Non-pigmented ciliary epithelial cell (primary cell): ENCODE data around the gene KIAA1217.
"Not testable (repeated sequence)": the region's sequence is repeated elsewhere in the genome, so short reads cannot be mapped to it uniquely, and the experiment has no call there.

Source experiments
- DNase-seq: peaks from one replicate; pipeline ENCODE4 v3.0.0-alpha.2; 2010; ENCODE audit warnings: low read depth

Gene KIAA1217

DNA sequence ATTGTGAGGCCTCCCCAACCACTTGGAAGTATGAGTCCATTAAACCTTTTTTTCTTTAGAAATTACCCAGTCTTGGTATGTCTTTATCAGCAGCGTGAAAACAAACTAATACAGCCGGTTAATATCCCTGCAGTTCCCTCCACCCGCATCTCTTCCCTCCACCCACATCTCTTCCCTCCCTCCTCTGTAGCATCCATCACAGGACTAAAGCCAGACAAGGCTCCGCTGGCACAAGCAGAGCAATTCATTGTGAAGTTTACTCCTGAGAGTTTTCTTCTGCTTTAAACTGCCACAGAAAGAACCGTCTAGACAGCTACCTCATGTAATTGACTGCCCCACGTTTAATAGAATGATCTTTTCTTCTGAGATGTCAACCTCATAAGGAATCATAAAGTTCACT lies 131.5 kb downstream of the KIAA1217 start:
- no peak for DNase-seq

GRCh38 chr10:24340883-24341282 lies 131.9 kb downstream of the KIAA1217 start:
- no peak for DNase-seq

DNA sequence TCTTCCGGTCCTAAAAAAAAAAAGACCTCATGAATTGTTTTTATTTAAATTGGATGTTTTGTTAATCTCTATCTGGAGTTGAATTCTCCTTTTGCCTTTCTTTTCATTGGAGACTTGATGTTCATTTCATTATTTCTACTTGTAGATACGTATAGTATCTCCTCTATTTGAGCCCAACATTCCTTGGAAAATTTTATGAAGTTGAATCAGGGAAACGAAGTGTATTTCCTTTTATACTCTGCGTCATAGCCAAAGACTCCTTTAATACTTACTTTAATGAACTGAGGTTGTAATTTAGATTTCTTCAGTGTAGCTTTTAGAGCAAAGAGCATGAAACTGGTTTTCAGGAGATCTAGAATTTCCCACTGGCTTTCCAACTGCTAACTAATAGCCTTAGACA lies 132.4 kb downstream of the KIAA1217 start:
- DNase-seq: no peak

DNA sequence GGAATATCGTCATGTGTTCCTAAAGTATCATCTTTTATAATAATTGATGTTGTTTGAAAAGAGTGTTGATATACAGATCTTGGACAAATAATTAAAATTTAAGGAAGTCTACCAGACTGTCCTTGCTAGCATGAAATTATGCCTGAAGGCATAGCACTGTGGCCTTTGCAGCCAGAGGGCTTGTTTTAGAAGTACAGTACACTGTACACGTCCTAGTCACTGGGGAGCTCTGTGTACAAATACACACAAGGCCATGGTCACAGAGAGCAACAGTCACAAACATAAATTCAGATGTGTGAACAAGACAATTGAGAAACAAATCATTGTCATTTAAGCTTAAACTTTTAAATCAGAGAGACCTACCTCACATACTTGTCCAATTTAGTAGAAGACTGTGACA lies 133.0 kb downstream of the KIAA1217 start:
- DNase-seq: no peak

- no peak for DNase-seq
Measured at GRCh38 chr10:24343686-24344085, 134.7 kb downstream of the KIAA1217 start.

DNA sequence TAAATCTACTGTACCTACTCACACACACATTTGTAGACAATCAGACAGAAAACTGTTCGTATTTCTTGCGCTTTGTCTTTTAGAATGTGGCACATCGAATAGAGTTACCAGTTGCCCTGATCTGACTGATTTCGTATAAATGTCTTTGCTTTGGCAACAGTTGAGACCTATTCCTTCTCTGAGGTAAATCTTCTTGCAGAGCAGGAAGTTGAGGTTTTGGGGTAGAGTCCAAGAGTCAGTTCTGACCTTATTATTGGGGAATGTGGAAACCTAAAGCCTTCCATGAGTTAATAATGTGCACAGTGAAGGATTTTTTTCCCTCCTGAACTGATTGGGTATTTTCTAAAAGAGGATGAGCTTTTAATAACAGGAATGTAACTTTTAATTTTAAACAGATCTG lies 135.3 kb downstream of the KIAA1217 start:
- peak; percentile 98 for DNase-seq

DNA sequence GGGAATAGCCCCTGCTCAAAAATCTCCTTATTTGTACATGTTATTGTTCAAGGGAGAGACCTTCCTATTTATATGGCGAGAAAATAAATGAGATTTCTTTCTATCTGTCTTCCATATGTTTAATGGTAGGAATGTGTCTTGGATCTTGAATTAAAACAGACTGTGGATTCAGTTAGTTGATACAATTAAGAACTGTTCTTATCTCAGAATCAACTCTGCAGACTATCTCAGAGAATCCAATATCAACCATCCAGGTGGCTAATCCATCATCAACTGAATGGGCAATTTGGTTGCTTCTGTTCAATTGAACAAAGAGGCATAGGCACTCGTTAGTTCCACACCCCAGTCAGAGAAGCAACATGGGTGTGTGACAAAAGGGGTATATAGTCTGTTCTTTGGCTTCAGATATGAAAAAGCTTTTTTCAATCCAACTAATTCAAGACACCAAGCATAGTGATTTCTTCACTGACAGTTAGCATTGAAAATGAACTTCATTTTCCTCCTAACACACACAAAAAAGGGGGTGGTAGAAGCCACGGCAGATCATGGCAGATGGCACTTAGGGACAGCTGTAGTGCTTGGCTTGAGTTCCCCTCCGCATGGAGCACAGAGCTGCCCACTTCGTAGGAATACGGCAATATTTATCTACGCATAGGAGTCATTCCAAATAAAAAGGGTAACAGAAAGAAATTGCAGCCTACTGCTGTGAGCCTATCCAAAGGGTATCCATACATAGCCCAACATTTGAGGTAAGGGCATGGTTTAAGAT lies 135.9 kb downstream of the KIAA1217 start:
- no peak for DNase-seq

GRCh38 chr10:24346877-24347519 lies 138.1 kb downstream of the KIAA1217 start:
- no peak for DNase-seq

- no peak for DNase-seq
Measured at GRCh38 chr10:24349379-24350001, 140.6 kb downstream of the KIAA1217 start.

DNA sequence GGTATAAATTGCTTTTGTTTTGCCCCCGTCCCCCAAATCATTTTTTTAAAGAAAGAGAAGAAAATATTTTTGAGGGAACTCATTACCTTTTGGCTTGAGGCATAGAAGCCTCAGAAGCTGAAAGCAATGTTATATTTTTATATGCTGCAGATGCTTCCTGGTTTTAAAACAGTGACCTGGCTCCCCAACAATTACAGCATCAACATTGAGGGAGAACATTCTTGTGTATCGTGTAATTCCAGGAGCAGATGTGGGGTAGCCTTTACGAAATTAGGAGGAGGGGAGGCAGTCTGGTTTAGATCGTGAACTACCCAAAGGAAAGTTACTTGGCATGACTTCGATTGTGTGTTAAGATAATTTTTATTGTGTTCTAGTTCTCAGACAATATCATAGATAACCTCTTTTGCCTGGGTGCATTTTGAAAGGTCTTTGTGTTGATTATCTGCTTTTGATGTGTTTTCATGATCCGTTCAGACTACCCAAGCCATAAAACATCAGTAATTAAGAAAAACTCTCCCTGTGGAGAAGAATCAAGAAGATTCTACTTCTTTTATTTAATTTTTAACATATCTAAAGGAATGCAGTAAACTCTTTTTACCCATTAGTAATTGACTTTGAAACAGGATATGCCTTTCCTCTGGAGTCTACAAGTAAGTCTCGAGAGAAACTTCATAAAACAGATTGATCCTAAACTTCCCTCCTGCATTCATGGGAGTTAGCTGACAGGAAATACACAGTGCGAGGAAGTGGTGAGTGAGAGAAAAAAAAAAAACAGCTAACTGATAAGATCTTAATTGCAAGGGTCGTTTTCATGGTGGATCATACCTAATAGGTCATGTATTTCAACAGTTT lies 141.4 kb downstream of the KIAA1217 start:
- DNase-seq: peak; percentile 79

GRCh38 chr10:24350922-24351225 lies 141.9 kb downstream of the KIAA1217 start:
- DNase-seq: not testable (repeated sequence)

DNA sequence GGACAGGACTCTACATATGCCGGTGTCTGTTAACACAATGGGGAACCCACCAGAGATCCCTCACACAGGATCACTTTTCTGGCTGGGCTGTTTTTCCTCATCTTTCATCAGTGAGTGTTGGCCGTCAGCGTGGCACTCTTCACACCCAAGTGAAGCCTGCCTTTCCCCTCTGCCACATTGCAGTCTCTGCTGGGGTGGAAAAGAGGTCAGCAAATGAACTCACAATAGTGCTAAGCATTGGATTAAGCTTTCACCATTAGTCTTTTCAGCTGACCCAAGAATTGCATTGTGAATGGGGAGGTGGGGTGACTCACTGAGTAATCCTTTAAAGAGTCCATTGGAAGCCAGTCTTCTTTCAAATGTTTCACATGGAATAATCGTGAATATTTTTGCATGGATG lies 143.0 kb downstream of the KIAA1217 start:
- DNase-seq: no peak

GRCh38 chr10:24352399-24352798 lies 143.5 kb downstream of the KIAA1217 start:
- no peak for DNase-seq

GRCh38 chr10:24353319-24353718 lies 144.4 kb downstream of the KIAA1217 start:
- no peak for DNase-seq

DNA sequence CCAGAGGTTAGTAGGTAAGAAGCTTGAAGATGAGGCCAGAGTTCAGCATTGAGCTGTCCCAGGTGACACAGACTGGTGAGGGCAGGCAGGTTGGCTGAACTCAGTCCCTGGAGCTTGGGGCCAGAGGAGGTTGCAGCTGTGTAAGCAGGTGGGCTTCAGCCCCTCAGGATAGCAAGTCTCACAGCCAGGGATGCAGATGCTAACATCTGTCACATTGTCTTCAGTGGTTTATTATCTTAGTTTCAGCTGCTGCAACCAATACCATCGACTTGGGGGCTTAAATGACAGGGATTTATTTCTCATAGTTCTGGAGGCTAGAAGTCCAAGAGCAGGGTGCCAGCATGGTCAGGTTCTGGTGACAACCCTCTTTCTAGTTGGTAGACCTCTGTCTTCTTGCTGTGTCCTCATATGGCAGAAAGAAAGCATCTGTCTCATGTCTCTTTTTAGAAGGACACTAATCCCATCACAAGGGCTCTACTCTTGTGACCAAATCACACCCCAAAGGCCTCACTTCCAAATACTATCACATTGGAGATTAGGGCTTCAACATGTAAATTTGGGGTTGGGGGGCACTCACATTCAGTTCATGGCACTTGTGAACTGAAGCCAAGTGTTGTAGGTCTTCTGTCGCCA lies 146.2 kb downstream of the KIAA1217 start:
- no peak for DNase-seq

- DNase-seq: no peak
Measured at GRCh38 chr10:24357344-24358004, 148.5 kb downstream of the KIAA1217 start.

- no peak for DNase-seq
Measured at GRCh38 chr10:24358022-24358421, 149.1 kb downstream of the KIAA1217 start.

- DNase-seq: no peak
Measured at GRCh38 chr10:24360282-24361127, 151.6 kb downstream of the KIAA1217 start.

GRCh38 chr10:24363070-24363469 lies 154.1 kb downstream of the KIAA1217 start:
- no peak for DNase-seq

DNA sequence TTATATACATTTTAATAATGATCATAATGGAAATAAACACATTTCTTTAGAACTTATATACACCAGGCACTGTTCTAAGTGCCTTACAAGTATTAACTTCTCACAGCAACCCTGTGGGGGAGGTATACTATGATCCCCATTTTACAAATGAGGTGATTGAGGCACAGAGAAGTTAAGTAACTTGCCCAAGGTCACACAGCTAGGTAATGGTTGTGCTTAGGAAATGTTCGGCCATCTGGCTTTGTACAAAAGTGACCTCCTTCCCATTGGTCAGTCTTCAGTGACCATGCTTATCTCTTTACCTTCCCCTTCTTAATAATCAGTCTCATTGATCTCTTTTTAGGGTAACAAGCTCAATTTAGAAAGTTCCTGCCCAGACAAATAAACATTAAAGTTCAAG lies 158.8 kb downstream of the KIAA1217 start:
- DNase-seq: no peak

DNA sequence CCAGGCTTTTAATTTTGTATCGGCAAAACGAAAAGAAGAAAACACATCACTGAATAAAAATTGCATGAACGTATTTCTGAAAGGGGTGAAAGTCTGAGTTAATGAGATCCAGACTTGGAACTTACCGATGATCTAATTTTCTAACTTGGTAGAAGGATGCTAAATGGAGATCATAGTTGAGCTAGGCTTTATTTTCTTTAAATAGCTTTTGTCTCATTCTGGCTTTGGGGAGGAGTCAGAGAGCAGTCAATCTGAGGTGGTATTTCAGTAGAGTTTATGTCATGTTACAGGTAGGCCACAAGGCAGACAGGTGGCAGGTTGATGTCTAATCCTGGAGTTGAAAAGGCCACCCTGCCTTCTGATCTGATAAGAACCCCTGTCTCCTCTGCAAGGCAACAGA lies 161.9 kb downstream of the KIAA1217 start:
- no peak for DNase-seq
